ENCODE results near the gene PHF24.

DNA sequence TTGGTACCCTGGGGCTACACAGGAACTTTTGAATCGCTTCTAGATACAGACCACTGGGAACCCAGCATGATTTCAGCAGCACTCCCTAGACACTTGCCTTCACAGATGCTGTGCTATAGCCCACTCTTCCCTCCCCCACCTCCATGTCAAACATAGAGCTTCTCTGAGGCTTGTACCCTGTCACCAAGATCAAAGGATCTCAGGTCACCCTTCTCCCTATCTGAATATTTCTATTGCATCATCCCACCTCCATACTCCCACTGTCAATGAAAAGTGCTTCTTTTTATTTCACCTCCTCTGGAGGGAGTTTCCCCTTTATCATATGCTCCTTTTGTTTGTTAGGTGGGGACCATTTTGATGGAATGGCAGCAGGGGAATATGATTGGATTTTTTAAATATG, 29.2 kb upstream of the PHF24 start:
- TF ChIP-seq, protein P1, sequence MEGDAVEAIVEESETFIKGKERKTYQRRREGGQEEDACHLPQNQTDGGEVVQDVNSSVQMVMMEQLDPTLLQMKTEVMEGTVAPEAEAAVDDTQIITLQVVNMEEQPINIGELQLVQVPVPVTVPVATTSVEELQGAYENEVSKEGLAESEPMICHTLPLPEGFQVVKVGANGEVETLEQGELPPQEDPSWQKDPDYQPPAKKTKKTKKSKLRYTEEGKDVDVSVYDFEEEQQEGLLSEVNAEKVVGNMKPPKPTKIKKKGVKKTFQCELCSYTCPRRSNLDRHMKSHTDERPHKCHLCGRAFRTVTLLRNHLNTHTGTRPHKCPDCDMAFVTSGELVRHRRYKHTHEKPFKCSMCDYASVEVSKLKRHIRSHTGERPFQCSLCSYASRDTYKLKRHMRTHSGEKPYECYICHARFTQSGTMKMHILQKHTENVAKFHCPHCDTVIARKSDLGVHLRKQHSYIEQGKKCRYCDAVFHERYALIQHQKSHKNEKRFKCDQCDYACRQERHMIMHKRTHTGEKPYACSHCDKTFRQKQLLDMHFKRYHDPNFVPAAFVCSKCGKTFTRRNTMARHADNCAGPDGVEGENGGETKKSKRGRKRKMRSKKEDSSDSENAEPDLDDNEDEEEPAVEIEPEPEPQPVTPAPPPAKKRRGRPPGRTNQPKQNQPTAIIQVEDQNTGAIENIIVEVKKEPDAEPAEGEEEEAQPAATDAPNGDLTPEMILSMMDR (conservative IDR thresholded peaks at IDR 0.05) = no peak
- TF ChIP-seq EZH2 (IDR thresholded peaks at IDR 0.05; ENCODE audit: low read depth) = no peak

Measured in PC-9 (cell line).